Superior temporal gyrus (tissue), 1 donor: ENCODE data around the gene ITPKB.
"Not testable (repeated sequence)": the region's sequence is repeated elsewhere in the genome, so short reads cannot be mapped to it uniquely, and the experiment has no call there.

Experiments
- DNase-seq: peaks from one replicate; pipeline ENCODE4 v3.0.0-alpha.2; 2016; ENCODE audit errors: extremely low spot score

ITPKB gene

DNA sequence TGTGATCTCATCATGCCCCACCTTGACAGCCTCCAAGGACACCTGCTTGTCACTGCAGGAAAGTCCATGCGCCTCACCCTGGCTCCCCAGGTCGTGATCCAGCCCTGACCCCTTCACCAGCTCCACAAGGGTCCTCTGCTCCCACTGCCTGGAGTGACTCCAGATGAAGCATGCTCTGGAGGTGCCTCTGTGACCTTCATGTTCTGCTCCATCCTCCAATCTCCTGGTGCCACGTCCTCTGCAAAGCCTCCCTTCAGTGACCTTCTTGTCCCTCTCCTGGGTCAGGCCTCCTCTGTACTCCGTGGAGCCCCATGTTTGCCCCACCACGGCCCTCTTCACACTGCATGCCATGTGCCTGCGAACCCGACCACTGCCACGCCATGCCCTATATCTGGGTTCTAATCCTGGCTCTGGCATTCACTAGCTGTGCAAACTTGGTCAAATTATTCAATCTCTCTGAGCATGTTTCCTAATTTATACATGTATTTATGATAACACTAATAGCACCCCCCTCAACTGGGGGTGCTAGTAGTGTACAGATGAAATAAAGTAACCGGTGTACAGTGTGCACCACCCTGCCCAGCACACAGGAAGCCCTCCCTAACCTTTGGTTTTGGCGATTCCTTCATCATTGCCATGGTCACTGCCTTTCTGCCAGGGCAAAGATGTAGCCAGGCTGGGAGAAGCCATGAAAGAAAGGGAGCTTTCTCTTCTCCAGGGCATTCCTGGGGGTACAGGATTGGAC is 113.1 kb downstream of the ITPKB start:
- DNase-seq, result no peak

DNA sequence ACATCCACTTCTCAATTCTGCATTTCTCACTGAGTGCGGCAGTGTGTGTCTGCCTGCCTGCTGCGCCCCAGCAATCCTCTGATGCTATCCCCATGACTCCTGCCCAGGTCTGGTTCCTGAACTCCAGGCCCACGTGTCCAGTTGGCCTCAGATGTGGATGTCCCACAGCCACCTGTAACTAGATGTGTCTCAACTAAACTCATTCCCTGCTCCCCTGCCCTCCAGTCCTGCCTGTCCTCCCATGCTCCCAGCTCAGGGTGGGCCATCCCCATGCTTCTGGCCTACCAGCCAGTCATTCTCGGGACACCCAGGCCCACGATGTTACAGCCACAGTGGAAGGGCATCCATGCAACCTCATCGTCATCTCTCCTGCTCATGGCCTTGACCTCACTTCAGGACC is 113.8 kb downstream of the ITPKB start:
- no peak for DNase-seq

DNA sequence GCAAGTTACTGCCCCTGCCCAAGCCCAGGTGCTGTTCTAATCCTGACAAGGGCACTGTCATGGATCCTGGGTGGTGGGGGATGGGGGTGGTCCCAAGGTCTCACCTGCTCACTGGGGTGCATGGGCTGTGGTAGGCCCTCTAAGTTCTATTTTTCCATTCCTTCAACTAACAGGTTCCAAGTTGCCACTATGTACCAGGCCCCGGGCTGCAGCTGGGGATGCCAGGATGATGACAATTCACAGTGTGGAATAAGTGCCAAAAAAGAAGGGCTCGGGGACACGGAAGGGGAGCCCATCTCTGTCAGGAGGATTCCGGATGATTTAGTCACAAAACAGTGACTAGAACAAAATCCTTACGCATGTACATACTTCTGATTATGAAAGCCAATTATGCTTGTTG is 114.6 kb downstream of the ITPKB start:
- no peak for DNase-seq

DNA sequence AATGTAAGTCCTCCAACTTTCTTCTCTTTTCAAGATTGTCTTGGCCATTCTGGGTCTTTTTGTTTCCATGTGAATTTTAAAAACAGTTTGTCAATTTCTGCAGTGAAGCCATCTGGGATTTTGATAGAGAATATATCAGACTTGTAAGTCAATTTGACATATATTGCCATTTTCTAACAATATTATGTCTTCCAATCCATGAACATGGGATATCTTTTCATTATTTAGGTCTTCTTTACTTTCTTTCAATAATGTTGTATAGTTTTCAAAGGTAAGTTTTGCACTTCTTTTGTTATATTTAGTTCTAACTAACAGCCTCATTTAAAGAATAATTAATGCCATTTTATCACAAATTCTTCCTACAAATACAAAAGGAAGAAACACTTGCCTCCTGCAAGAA is 117.1 kb downstream of the ITPKB start:
- DNase-seq, result no peak

DNA sequence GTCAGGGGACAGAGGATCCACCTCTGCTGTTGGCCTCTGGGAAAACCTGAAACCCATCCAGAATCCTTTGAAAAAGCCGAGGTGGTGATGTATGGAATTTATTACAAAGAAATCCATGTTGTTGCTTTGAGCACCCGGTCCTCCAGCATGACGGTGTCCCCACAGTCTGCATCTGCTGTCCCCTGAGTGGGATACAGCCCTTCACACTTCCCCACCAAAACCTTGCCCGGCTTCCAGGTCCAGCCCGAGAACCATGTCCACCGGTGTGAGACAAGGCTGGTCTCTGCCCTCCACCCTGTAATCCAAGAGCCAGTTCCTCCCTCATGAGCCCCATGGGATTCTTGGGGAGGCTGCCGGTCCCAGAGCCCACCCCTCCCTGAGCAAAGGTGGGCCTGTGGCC is 120.1 kb downstream of the ITPKB start:
- no peak for DNase-seq

DNA sequence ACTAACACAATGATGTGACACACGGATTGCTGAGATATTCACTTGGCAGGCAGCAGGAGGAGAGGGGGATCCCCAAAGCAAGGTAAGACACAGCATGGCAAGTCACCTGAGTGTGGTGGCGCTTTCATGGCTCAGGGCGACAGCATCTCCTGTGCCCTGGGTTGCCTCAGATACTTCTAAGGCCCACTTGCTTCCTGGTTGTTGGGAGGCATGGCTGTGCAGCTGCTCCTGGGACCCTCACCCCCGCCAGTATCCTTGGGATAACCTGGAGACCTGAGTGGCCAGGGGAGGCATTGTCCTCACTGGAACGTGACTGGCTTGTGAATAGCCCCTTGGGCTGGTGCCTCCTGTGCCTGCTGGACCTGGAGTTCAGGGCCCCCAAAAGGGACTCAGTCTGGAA is 120.7 kb downstream of the ITPKB start:
- no peak for DNase-seq

DNA sequence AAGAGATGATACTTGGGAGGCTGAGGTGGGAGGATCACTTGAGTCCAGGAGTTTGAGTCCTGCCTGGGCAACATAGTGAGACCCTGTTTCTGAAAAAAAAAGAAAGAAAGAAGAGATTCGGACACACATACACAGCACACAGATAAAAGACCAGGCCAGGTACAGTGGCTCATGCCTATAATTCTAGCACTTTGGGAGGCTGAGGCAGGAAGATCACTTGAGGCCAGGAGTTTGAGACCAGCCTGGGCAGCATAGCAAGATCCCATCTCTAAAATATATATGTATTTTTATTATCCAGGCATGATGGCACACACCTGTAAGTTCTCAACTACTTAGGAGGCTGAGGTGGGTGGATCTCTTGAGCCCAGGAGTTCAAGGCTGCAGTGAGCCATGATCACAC is 121.4 kb downstream of the ITPKB start:
- DNase-seq, result not testable (repeated sequence)

DNA sequence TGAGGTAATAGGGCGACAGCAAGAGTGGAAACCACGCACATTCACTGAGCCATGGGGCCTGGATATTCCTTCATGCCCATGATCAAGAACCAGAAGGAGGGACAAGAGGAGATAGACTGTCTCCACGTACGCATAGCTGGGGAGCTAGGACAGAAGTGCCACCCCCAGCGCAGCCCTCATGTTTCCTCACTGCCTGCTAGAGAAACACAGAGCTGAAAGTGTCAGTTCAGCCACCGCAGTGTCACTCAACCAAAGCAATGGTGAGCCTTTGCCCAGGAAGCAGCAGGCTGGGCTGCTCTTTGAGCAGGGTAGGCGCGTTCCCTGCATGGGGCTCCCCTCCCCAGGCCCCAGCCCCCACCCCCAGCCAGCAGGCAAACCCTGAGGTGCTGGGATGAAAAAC is 122.0 kb downstream of the ITPKB start:
- DNase-seq, result no peak

DNA sequence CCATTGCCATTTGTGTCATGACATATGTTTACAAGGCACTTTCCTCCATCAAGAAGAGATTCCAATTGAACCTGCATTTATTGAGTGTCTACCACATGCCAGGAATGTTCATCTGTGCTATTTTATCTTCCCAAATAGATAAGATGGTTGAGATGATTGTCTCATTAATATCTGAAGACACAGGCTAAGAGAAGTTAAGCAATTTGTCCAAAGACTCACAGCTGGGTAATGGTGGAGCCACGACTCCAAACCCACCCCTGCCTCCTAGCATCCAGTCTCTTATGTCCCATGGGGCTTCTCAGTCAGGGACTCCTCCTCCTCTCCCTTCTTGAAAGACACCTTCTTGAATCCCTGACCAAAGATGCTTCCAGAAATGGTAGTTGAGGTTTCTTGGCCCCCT is 122.4 kb downstream of the ITPKB start:
- no peak for DNase-seq

DNA sequence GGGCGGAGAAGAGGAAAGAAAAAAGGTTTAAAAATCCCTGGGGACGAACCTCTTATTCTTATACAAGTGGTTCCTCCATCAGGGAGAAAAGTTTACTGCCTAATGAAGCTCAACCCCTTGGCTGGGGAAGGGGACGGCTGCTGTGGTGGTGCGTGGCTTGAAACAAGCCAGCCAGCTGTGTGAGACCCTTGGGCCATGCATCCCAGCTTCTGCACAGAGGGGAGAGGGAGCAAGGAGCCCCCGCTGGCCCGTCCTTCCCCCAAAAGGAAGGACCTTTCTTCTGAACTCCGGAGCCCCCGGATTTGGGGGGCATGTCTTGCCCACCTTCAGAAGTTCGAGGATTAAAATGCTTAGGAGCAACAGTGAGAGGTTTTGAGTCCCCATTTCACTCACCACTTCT is 123.2 kb downstream of the ITPKB start:
- DNase-seq, result no peak

DNA sequence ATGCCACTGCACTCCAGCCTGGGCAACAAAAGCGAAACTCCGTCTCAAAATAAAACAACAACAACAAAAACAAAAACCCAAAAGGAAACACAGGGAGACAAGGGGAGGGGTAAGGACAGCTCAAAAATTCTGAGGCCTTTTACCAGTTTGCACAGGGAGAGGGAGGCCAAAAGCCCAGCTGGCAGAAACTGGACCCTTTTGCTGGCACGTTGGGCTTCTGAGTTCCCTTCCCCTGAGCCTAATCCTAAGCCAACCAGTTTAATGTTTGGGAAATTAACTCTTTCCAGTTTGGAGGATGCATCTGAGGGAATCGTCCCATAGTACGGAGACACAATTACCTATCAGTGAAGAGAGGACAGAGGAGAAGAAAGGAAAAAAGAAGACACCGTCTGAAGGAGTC is 127.1 kb downstream of the ITPKB start:
- not testable (repeated sequence) for DNase-seq

DNA sequence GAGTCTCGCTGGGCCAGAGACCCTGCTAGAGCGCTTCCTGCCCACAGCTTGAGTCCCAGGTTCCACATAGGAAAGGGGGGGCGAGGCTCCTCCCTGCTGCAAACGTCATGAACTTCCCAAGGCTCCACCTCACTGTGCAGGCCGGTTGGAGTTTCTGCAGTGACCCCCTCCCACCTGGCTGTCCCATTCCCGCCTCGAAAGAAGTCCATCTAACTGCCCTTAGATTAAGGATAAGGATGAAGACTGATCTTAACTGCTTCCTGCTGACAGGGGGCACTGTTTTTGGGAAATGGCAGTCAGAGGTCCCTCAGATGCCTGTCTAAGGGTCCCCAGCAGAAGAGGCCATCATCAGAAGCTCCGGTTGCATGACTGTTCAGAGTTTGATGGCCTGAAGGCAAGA is 127.8 kb downstream of the ITPKB start:
- DNase-seq, result no peak

DNA sequence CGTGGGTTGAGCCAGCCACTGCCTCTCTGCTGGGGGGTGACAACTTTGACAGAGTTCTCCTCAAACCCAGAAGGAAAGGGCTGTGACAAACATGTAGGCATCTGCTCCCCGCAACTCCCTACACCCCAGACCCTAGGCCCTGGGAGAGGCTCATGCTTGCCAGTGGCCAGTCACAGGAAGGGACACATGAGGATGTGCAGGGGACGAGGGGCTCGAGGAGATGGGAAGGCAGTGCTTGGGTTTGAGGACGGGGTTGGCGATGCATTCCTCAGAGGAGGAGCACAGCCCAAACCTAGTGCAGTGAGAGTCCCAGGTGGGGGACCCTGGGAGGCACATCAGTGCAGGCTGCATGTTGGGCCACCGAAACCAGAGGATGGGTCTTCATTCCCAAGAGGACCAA is 128.4 kb downstream of the ITPKB start:
- no peak for DNase-seq

DNA sequence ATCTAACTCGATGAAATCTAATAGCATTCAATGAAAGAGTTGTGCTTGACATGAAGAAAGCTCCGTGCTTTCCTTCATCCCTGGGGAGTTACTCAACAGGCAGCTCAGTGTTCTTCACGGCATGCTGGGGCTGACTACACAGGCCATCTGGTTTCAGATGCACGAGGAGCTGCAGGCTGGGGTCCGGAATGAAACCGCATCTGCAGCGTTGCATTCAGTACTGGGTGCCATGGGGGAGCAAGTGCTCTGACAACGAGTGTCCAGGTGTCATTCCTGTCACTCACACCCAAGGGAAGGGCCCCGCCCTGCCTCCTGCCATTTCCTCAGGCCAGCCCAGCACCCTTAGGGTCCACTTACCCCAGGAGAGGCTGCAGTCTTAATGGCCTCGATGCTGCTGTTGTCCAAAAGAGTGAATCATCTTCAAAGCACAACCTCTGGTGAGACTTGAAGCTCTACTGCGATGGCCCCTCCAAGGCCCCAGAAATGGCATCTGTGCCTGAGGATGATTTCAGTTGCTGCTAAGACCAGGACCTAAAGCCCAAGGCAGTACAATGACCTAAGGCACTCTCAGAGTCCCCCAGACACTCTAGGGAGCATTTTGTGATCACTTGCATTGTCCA is 129.1 kb downstream of the ITPKB start:
- no peak for DNase-seq

DNA sequence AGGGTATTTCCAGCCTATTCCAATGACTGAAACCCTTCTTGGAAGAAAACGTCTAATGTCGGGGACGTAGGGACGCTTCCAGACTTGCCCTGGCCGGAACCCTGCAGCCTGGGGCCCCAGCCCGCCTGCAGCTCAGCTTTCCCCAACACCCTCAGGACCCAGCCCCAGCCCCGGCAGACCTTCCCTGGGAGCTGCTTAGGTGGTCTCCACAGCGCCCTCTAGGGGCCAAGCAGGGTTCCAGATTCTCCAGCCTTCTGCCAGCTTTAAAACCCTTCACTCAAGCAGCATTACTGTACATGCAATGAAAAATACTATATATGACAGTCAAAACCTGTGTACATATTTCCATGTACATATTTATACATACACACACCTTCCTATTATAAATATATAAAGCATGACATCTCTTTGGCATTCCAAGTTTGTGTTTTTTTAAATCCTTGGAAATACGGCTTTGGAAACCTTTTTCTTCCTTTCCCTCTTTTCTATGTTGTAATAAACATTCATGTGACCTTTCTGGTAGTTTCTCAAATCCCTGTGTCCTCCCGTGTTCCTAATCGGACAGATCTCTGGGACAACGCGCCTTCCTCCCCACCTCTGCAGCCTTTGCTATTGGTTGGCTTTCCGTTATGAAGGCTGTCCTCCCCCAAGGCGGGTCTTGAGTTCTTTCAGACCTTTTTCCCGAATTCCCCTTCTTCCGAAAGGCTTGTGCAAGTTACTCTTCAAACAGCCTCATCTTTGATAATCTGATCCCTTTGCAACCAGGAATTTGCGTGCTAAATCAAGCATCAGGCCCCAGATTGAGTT is 130.2 kb downstream of the ITPKB start:
- DNase-seq, result peak; percentile 73

DNA sequence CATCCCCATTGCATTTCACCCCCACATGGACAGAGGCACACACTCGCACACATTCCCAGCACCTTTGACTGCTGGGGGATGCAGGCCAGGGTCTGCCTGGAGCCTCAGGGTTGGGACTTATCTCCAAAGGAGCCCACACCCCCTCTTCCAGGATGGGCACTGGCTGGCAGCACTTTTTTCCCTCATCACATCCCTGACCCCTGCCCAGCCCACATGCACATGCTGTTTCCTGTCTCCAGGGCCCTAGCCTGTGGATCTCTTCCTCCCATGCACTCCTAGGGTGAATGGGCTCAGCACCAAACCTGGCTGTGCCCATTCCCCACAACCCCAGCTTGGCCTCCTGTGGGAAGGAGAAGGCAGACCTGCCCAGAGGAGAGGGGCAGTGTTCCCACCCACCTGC is 131.3 kb downstream of the ITPKB start:
- DNase-seq, result no peak

DNA sequence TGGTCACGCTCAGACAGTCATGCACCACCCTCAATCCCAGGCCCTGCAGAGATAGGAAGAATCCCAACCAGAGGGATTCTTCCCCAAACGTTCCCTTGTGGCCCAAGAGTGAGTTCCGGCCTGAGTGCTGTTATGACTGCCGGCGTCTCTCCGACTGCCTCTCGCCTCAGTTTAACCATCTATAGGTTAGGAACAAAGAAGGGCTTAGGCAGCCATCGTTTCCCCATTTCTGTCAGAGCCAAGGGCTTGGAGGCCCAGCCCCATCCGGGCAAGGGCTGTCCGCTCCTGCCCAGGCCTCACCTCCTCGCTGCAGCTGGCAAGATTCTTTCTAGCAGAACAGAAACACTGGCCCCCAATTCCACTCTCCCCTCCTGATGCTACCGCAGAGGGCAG is 131.8 kb downstream of the ITPKB start:
- DNase-seq, result no peak

DNA sequence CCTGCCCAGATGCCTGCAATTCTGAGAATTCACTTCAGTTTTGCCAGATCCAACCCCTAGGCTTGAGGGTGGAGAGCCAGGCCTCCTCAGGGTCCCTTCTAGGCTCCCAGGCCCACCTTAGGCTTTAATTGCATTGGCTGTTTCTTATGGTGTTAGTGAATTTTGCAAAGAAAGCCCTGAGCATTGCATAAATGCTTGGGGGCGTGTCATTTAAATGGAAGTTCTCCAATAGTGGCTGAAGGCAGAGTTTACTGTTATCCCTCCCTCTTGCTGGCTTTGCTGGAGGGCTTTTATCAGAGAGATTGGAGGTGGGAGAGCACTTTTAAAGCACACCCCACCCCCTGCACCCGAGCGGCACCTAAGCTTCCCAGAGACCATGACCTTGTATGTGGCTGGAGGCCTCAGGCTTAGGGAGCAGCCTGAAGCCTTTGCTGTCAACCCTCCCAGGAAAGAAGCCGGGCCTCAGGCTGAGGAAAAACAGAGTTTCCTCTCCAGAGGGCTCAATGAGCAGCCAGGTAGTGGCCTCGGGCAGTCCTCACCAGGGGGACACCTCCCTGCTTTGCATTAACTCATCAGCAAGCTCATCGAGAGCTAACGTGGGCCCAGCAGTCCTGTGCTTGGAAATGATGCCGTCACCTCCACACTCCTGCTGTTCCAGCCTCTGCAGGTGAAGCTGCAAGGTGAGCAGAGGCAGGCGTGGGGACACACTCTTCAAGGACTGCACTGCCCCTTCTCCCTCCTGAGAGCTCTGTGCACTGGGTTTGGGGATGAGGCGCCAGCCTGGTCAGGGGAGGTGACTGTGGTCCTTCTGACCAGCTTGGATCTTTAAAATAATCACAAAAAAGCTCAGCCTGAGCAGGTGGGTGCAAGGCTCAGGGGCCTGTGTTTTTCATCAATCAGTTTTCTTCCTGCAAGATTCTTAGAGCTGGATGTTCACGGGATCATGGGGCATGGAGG is 132.5 kb downstream of the ITPKB start:
- no peak for DNase-seq

DNA sequence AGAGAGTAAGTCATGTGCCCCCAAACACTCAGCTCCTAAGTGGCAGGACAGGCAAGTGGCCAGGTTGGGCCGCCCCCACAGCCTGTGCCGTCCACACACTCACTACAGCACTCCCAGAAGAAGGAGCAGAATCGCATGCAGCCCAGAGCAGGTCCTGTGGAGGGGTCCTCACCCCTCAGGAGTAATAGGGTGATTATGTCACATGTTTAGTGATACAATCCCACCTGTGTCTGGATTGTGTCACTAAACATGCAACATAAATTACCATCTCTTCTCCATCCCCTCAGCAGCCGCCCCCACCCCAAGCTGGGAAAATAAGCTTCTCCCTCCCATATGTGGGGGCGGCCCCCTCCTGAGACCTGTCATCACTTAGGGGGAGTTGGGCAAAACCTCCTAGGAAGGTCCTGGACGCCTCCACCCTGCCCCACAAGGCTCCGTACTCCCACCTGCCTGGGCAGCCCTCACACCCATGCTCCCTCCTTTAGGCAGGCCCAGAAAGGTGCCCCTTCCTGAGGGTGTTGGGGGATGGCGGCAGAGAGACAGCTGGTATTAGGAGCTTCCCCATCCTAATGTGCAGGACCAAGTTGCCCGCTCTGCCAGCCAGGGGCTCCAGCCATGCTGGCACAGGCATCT is 133.6 kb downstream of the ITPKB start:
- DNase-seq, result no peak

DNA sequence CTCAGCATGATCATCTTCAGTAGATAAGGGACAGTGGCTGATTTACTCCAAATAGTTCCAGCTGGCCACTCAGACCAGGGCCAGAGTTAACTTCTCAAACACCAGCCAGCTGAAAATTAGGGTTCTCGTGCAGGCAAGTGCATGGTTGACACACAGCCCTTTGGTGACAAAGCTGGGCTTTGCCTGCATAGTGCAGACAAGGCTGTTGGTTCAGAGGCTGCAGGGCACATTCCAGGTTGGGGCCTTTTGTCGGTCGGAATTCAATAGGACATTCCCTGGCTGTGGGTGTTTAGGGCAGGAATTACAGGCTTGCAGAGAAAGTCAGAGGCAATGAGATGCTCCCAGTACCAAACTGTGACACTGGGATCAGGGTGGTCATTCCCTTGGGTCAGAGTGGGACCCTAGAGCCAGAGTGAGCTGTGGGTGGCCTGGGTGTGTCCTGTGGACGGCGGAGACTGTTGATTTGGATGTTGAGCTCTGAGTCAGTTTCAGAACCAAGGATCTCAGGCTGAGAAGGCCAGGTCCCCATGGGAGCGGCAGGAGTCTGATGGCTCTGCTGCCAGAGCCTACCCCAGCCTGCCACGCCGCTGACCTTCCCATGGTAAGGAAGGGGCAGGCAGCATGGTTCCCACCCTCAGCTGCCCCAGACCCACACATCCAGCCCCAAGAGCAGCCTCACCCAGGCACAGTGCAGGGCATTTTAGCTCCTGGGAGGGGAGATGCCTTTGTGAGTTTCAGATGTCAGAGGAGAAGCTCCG is 134.3 kb downstream of the ITPKB start:
- no peak for DNase-seq
